Glutamatergic neuron (in vitro differentiated cells): ENCODE measurements around the gene CLDN34. TPM values are rescaled to one million over a fixed set of nuclear protein-coding genes. Genes with fewer than 3 reads are reported as not detected.

Source experiments
- DNase-seq: peaks from one replicate; pipeline ENCODE4 v3.0.0; 2022
- H3K27ac Mint-ChIP-seq: one replicate; pipeline ENCODE4 v1.8.0; 2020; ENCODE audit warnings: mild to moderate bottlenecking, mixed read lengths, inconsistent platforms; ENCODE audit not compliant: unreplicated experiment
- H3K27me3 Mint-ChIP-seq: one replicate; pipeline ENCODE4 v1.8.0; 2020; ENCODE audit warnings: mild to moderate bottlenecking, moderate library complexity, mixed read lengths, inconsistent platforms; ENCODE audit not compliant: unreplicated experiment
- H3K36me3 Mint-ChIP-seq: one replicate; pipeline ENCODE4 v1.8.0; 2020; ENCODE audit warnings: mild to moderate bottlenecking, mixed read lengths, inconsistent platforms; ENCODE audit not compliant: unreplicated experiment
- H3K4me1 Mint-ChIP-seq: one replicate; pipeline ENCODE4 v1.8.0; 2020; ENCODE audit warnings: mild to moderate bottlenecking, low read depth, mixed read lengths, inconsistent platforms; ENCODE audit not compliant: unreplicated experiment
- H3K4me3 Mint-ChIP-seq: one replicate; pipeline ENCODE4 v1.8.0; 2020; ENCODE audit warnings: mild to moderate bottlenecking, mixed read lengths, inconsistent platforms; ENCODE audit not compliant: unreplicated experiment
- H3K9me3 Mint-ChIP-seq: one replicate; pipeline ENCODE4 v1.8.0; 2020; ENCODE audit warnings: mild to moderate bottlenecking, moderate library complexity, mixed read lengths, inconsistent platforms; ENCODE audit not compliant: unreplicated experiment
- CTCF ChIP-seq: fragments of 200-600 bp; sonication (generic); IDR thresholded peaks from one replicate; pipeline ENCODE4 v1.5.0; 2021; ENCODE audit not compliant: partially characterized antibody, unreplicated experiment
- total RNA-seq: library from RNA; stranded (reverse); fragmentation: NEBNext Ultra II Directional; extraction: Animal tissue kit (Norgen Biotek cat#: 25700); gene quantifications from one replicate; pipeline ENCODE4 v1.2.1, GENCODE V29; 2021; ENCODE audit not compliant: unreplicated experiment

Gene CLDN34
- total RNA-seq, 1 donor from 2014 or later = not detected

GRCh38 chrX:9938516-9938915 is 28.6 kb upstream of the CLDN34 start:
- H3K4me3 Mint-ChIP-seq = no peak overlapping the region
- TF ChIP-seq CTCF = no peak
- H3K4me1 Mint-ChIP-seq = peaks cover 2% of the 10 kb centered on the region
- H3K27ac Mint-ChIP-seq = no peak overlapping the region
- no peaks in the 10 kb centered on the region for H3K27me3 Mint-ChIP-seq
- H3K36me3 Mint-ChIP-seq = no peaks in the 10 kb centered on the region
- no peak for DNase-seq
- no peaks in the 10 kb centered on the region for H3K9me3 Mint-ChIP-seq

GRCh38 chrX:9940421-9940820 is 26.7 kb upstream of the CLDN34 start:
- H3K27ac Mint-ChIP-seq = no peak overlapping the region
- TF ChIP-seq CTCF = no peak
- DNase-seq = no peak
- H3K27me3 Mint-ChIP-seq = no peaks in the 10 kb centered on the region
- no peak overlapping the region for H3K4me3 Mint-ChIP-seq
- H3K36me3 Mint-ChIP-seq = no peaks in the 10 kb centered on the region
- H3K9me3 Mint-ChIP-seq = no peaks in the 10 kb centered on the region
- no peaks in the 10 kb centered on the region for H3K4me1 Mint-ChIP-seq

GRCh38 chrX:9942086-9942485 is 25.1 kb upstream of the CLDN34 start:
- H3K9me3 Mint-ChIP-seq = no peaks in the 10 kb centered on the region
- H3K27me3 Mint-ChIP-seq = no peaks in the 10 kb centered on the region
- H3K4me1 Mint-ChIP-seq = no peaks in the 10 kb centered on the region
- H3K36me3 Mint-ChIP-seq = no peaks in the 10 kb centered on the region
- TF ChIP-seq CTCF = no peak
- no peak overlapping the region for H3K27ac Mint-ChIP-seq
- H3K4me3 Mint-ChIP-seq = no peak overlapping the region
- DNase-seq = no peak

- H3K27me3 Mint-ChIP-seq = no peaks in the 10 kb centered on the region
- no peak for TF ChIP-seq CTCF
- no peaks in the 10 kb centered on the region for H3K36me3 Mint-ChIP-seq
- no peak overlapping the region for H3K4me3 Mint-ChIP-seq
- no peak for DNase-seq
- no peaks in the 10 kb centered on the region for H3K9me3 Mint-ChIP-seq
- H3K27ac Mint-ChIP-seq = no peak overlapping the region
- H3K4me1 Mint-ChIP-seq = peaks cover 2% of the 10 kb centered on the region
Measured at GRCh38 chrX:9943420-9943819, 23.7 kb upstream of the CLDN34 start.

GRCh38 chrX:9947131-9947794 is 19.9 kb upstream of the CLDN34 start:
- Mint-ChIP-seq H3K4me3 (no peak overlapping the region), H3K27me3 (no peaks in the 10 kb centered on the region), H3K36me3 (no peaks in the 10 kb centered on the region), H3K9me3 (no peaks in the 10 kb centered on the region), H3K27ac (no peak overlapping the region), H3K4me1 (peaks cover 7% of the 10 kb centered on the region)
- TF ChIP-seq CTCF = no peak
- DNase-seq = no peak
